Cerebellar nuclear complex (tissue), 1 donor: ENCODE measurements around the gene PRKCB.

Experiments
- DNase-seq, 2 experiments: peaks; one replicate each; lab custom pipeline; 2025; lab: John Stamatoyannopoulos, UW

Gene PRKCB

DNA sequence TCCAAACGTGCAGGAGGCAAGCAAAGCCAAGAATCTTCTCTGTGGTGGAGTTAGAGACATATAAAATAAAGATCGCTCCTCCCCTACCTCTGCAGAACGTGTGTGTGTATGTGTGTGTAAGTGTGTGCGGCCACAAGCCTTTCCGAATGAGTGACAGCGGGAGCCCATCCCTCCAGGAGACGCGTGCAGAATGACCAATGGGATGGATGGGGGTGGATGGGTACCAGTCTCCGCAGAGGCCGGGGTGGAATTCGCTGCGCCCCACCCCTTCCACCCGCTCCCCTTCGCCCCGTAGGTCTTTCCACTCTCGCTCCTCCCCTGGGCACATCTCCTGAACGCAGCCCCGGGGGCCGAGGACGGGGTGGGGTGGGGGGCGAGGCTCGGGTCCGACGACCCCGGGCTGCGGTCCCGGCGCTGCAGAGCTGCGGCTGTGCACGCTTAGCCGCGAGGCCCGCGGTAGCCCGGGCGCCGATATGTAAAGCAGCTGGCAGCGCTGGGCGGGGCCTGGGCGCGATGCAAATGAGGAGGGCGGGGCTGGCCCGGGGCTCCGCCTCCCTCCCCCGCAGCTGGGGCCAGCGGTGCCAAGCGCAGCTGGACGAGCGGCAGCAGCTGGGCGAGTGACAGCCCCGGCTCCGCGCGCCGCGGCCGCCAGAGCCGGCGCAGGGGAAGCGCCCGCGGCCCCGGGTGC is at the start of gene PRKCB:
Gene PRKCB (plus strand): TSS at position 594 of the 688 bp plus-strand sequence.
- DNase-seq, result peak in 1 of 2 experiments; percentile 22

DNA sequence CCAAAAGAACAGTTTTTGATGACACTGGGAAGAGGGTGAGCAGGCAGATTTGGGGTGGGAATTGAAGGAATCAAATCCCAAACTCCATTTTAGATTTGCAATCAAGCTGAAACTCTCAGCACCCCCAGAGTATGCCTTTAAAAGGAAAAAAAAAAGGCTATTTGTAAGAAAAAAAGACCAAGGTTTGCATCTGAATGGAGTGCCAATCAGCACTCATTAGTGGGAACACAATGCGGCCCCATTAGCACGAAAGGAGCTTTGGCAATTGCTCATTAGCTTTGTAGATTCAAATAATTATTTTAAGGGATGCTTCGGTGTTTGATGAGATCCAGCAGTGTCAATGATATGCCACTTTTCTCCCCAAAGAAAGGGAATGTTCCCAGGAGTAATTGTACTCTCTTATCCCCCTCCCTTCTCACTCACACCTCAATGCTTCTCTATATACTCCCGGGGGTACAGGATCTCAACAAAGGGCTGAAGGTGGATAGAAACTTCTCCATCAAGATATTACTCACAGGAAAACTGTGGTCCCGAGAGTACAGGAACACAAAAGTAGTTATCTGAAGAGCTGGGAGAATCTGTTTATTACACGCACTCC is 48.7 kb upstream of the PRKCB start:
- DNase-seq, result no peak

- DNase-seq, result no peak
These were observed 47.1 kb upstream of the PRKCB start for GRCh38 chr16:23788685-23789084.

DNA sequence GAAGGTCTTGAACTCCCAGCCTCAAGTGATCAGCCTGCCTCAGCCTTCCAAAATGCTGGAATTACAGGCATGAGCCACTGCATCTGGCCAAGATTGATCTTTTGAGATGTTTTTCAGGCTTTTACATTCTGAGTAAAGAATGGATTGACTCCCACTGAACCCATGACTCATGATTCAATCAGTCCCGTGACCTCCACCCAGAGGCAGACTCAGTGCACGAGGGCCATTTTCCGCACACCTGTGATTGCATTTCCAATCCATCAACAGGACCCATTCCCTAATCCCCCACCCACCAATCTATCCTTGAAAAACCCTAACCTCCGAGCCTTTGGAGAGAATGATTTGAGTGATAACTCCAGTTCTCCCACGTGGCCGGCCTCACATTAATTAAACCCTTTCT is 40.4 kb upstream of the PRKCB start:
- no peak for DNase-seq

DNA sequence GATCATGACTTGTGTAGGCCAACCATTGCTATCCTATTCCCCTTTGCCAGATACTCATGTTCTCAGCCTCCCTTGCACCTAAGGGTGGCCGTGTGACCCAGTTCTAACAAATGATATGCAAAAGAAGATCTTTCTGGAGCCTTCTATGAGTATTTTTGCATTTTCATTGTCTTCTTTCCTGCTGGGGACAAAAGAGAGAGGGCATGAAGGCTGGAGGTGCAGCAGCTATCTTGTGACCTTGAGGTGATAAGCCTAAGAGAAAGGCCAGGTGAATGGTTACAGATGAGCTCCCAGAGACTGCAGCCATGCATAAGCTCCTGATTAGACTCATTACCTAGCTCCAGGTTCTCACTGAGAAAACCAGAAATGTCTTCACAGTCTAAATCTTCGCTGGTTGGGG is 38.8 kb upstream of the PRKCB start:
- no peak for DNase-seq

DNA sequence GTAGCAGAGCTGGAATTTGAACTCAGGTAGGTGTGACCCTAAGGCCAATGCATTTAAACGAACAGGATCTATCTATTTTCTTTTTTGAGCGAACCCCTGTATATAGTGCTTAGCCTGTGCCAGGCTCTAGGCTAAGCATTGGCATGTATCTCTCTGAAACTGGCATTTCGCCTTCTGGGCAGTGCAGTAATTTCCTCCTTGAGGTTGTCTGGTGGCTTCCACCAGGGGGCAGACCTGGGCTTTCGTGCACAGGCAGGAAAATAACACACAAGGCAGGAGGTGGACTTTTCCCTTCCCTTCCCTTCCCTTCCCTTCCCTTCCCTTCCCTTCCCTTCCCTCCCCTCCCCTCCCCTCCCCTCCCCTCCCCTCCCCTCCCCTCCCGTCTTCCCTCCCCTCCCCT is 34.4 kb upstream of the PRKCB start:
- DNase-seq, result peak in 1 of 2 experiments; percentile 11

DNA sequence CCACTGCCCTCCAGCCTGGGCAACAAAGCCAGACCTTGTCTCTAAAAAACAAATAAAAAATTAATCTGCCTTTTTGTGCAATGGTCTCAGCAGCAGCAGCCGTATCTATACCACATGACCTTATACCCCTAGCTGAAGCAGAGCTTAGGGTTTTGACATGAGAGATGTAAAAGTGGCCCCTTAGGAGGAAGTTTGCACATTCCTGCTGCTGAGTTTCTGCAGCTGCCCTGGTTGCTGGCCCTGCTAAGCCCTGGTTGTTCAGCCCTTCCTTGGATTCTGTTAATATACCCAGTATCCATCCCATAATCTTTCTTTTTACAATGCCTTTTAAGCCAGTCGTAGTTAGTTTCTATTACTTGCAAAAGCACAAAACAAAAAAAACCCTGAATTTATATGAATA is 33.0 kb upstream of the PRKCB start:
- DNase-seq, result no peak

GRCh38 chr16:23803591-23804123 is 32.1 kb upstream of the PRKCB start:
- DNase-seq, result no peak

GRCh38 chr16:23807028-23807427 is 28.8 kb upstream of the PRKCB start:
- DNase-seq, result no peak

DNA sequence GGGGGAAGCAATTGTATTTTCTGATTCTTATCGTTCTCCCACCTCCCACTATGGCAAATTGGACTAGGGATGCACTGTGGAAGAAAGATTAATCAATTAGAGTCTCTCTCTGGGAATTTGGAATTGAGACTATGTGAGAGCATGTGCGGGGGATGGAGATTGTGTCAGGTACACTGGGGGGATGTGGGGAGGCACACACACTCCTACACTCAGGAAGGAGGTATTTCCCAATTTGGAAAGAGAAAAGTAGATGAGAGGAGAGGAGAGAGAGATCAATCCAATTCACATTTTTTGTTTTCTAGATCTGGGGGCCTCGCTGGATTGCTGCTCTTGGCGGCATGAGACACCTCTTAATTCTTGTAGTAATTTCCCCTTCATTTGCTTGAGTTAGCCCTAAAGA is 14.3 kb upstream of the PRKCB start:
- DNase-seq, result no peak

DNA sequence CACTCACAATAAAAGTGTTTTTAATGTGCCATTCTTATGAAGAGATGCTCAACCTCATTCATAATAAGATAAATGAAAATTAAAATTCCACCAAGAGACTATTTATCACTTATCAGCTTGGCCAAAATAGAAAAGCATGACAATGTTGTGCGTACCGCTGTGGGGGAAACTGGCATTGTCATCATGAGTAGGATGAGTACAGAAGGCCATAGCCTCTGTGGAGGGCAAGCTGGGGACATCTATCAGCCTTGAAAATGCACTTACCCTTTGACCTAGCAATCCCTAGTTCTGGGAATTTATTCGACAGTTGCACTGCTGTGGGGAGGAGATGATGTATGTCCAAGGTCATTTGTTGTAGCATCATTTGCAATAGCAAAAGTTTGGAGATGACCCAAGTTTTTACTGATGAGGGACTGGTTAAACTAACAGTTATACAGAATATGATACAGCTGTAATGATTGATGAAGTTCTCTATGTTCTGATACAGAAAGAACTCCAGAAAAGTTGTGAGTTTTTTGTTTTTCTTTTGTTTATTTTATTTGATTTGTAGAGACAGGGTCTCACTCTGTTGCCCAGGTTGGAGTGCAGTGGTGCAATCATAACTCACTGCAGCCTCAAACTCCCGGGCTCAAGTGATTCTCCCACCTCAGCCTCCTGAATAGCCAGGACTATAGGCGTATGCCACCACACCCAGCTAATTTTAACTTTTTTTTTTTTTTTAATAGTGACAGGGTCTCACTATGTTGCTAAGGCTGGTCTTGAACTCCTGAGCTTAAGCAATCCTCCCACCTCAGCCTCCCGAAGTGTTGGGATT is 13.7 kb upstream of the PRKCB start:
- no peak for DNase-seq

DNA sequence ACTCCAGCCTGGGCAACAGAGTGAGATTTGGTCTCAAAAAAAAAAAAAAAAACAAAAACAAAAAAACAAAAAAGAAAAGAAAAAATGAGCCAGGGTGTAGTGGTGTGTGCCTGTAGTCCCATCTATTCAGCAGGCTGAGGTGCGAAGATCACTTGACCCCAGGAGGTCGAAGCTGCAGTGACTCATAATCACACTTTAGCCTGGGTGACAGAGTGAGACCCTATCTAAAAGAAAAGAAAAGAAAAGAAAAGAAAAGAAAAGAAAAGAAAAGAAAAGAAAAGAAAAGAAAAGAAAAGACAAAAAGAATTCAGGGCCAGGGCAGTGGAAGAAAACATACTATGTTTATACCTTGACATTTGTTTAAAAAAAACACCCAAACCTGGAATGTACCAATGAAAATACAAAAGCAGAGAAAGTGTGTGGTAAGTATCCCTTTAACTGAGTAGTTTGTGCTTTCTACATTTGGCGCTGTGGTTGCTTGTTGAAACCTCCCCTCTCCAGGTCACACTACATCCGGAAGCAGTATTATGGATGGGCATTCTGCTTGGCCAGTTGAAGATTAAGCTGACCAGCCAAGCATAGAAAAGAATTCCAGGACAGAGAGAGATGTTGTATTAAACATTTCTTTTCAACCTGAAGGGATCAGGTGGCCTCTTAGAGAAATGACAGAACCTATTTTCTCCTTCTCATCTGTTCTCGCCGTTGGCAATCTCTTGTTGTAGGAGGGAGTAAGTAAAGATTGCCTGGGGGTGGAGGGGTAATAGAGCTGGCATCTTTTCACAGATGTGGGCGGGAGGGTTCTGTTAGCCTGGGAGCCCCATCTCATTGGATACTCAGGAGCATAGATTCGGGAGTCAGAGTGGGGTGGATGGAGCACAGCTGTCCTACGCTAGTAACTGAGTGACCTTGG is 12.1 kb upstream of the PRKCB start:
- DNase-seq, result no peak

GRCh38 chr16:23824909-23825308 is 10.9 kb upstream of the PRKCB start:
- DNase-seq, result no peak

GRCh38 chr16:23826528-23827045 is 9.2 kb upstream of the PRKCB start:
- DNase-seq, result no peak

DNA sequence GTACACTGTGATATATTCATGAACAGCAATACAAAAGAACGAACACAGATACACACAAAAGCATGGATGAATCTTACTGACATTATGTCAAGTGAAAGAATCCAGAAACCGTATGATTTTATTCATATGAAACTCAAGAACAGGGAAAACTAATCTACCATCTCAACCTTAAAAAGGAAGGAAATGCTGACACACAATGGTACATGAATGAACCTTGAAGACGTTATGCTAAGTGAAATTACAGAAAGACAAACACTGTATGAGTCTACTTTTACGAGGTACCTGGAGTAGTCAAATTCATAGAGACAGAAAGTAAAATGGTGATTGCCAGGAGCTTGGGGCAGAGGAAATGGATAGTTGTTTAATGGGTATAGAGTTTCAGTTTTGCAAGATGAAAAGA is 8.7 kb upstream of the PRKCB start:
- DNase-seq, result no peak

DNA sequence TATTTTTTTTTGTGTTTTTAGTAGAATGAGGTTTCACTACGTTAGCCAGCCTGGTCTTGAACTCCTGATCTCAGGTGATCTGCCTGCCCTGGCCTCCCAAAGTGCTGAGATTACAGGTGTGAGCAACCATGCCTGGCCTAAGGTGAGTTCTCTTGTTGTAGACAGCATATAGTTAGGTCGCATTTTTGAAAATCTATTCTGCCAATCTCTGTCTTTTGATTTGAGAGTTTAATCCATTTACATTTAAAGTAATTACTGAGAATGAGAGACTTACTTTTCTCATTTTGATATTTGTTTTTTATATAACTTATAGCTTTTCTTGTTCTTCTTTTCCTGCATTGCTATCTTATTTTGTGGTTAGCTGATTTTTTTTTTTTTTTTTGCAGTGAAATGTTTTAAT is 6.3 kb upstream of the PRKCB start:
- DNase-seq, result no peak

DNA sequence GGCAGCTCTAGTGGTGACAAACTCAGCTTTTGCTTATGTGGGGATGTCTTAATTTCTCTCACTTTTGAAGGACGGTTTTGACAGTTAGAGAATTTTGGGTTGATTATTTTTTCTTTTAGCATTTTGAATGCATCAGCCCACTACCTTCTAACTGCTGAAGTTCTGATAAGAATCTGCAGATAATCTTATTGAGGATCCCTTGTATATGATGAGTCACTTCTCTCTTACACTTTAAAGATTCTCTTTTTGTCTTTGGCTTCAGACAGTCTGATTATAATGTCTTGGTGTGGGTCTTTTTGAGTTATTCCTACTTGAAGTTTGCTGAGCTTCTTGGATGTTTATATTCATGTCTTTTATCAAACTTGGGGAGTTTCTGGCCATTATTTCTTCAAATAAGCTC is 5.5 kb upstream of the PRKCB start:
- DNase-seq, result no peak

- no peak for DNase-seq
These were observed 2.9 kb upstream of the PRKCB start for GRCh38 chr16:23832882-23833281.

- DNase-seq, result no peak
These were observed 2.3 kb upstream of the PRKCB start for GRCh38 chr16:23833504-23833903.

GRCh38 chr16:23833960-23834685 is 1.7 kb upstream of the PRKCB start:
- DNase-seq, result no peak

- DNase-seq, result no peak
These were observed 258 bp downstream of the PRKCB start for GRCh38 chr16:23836078-23836403.
